ENCODE results near the gene SFMBT1.
A peak's percentile ranks its signal among the peaks of the same experiment; 100 is the strongest.
"Not testable (repeated sequence)": the region's sequence is repeated elsewhere in the genome, so short reads cannot be mapped to it uniquely, and the experiment has no call there.

Gene SFMBT1

DNA sequence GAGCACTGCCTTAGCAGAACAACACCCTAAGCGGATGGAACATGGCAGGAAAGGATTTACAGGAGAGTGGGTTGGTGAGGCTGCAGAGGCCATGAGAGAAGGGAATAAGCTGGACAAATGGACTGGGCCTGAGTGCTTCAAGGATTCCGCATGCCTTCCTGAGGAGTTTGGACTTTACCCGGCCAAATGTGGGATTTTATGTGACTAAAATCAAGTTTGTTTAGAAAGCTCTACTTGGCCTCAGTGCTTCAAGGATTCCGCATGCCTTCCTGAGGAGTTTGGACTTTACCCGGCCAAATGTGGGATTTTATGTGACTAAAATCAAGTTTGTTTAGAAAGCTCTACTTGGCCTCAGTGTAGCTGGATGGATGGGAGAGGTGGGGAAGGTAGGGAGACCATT lies 10.9 kb downstream of the SFMBT1 start:
- DNase-seq: not testable (repeated sequence)

DNA sequence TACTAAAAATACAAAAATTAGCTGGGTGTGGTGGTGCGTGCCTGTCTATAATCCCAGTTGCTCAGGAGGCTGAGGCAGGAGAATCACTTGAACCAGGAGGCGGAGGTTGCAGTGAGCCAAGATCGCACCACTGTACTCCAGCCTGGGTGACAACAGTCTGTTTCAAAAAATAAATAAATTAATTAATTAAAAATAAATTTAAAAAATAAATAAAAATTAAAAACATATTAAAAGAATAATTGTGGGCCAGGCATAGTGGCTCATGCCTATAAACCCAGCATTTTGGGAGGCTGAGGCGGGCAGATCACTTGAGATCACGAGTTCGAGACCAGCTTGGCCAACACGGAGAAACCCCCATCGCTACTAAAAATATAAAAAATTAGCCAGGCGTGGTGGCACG lies 11.5 kb downstream of the SFMBT1 start:
- not testable (repeated sequence) for DNase-seq

DNA sequence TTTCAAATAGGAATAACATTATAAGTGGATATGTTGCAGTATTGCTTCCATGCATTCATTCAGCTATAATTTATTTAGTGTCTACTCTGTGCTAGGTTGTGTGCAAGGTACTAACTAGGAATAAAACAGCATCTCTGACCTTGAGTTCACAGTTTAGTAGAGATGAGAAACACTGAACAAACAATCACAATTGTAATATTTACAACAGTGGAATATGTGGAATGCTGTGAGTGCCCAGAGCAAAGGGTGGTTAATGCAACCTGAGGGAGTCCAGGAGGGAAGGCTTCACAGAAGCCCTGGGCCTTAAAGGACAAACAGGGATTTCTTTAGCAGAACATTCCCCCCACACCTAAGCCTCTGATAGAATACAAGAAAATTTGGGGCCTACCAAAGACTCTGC lies 13.3 kb downstream of the SFMBT1 start:
- no peak for DNase-seq

DNA sequence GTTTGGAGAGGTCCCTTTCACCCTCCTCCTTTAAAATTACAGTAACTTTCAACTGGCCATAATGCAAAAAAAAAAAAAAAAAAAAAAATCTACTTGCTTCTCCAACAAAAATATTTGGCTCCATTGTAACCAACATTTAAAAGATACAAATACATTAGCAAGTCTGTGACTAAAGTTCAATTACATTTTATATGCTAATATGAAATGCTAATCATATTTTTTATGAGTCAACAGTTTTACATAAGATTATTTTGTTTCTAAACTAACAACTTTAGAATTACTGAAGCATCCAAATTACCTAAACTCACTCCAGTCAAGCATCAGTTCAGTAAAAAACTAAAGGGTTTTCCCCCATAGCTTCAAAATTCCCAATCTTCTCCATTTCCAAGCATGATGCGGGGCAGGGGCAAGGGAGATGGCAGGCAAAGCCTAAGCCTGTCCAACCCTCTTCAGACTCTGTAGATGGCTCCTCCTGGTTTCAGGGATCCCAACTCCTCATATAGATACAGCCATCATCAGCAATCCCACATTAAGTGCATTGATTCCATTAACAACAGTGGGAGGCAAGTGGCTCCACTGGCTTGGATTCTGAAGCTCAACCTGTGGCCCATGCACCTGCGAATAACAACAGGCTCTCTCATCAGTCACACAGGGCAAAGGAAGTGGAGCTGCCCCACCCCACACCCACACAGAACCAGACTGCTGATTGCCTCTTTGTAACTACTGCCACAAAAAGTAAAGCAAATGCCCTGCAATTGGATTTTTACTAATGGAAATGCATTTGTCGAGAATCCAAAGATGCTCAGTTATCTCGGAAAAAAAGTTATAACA lies 15.0 kb downstream of the SFMBT1 start:
- DNase-seq: peak in 1 of 2 donors; percentile 31

DNA sequence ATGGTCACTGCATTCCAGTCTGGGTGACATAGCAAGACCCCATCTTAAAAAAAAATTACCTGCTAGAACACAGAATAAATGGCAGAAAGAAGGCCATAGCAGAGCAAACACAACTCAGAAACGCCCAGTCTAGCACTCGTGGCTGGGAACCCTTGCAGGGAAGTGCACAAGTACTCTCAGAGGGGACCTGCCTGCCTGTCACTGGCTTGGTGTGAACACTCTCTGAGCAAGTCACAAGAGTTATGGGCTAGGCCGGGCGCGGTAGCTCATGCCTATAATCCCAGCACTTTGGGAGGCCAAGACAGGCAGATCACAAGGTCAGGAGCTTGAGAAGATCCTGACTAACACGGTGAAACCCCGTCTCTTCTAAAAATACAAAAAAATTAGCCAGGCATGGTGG lies 17.2 kb downstream of the SFMBT1 start:
- DNase-seq: no peak

DNA sequence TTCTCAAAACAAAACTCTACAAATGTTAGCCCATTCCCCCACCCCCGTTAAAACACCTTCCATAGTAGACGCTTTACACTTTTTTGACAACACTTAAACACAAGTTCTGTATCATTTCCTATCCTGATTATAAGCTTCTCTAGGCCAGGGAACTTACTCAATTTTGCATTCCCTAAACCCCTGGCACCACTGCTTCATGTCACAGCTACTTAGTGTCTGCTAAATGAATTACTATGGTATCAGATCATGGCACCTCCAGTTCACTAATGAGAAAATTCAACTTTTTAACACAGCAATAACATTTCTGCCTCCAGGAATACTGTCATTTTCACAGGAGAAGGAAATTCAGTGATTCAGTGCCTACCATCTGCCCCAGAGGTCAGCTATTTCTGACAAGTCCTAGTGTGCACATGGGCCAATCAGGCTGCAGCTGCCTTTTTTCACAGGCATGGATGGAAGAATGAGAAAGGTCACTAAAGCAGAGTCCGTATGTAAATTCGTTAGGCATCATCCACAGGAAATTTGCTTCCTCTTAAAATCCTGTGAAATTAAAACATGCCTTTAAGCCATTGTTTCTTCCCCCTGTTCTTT lies 18.5 kb downstream of the SFMBT1 start:
- no peak for DNase-seq

DNA sequence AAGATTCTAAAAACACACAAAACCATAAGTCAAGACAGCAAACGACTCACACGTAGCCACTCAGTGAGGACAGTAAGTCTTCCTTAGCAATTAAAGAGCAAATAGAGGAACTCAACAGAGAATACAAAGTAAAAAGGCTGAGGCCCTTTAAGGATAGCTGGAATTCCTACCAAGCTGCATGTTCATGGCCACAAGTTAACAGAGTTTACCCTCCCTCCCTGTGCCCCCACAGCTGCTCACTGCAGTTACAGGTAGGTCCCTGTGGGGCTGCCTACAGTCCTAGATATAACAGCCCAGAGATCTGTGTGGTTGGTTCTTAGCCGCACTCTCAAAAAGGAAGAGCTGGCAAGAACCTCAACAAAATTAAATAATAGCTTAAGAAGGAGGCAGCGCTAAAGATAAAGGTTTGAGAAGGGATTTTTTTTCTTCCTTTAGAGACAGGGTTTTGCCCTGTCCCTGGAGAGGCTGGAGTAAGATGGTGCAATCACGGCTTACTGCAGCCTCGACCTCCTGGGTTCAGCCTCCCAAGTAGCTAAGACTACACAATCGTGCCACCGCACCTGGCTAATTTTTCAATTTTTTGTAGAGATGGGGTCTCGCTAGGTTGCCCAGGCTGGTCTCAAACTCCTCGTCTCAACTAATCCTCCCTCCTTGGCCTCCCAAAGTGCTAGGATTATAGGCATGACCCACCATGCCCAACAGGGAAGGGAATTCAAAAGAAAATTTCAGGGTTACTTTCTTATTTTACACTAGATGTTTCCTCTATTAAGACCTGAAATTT lies 19.3 kb downstream of the SFMBT1 start:
- DNase-seq: no peak

DNA sequence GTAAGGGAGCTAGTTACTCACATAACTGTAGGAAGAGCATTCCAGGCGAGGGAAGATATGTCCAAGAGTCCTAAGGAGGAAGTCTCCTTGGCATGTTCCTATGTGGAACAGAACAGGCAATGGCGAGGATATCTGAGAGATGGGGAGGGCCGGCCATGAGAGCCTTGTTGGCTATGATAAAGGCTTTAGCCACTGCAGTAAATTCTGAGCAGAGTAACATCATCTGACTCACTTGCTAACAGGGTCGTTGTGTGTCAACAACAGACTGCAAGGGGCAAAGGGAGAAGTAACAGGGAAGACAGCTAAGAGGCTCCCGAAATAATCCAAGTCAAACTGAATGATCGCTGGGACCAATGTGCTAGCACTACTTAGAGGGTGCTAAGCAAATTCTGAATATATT lies 21.6 kb downstream of the SFMBT1 start:
- DNase-seq: no peak

DNA sequence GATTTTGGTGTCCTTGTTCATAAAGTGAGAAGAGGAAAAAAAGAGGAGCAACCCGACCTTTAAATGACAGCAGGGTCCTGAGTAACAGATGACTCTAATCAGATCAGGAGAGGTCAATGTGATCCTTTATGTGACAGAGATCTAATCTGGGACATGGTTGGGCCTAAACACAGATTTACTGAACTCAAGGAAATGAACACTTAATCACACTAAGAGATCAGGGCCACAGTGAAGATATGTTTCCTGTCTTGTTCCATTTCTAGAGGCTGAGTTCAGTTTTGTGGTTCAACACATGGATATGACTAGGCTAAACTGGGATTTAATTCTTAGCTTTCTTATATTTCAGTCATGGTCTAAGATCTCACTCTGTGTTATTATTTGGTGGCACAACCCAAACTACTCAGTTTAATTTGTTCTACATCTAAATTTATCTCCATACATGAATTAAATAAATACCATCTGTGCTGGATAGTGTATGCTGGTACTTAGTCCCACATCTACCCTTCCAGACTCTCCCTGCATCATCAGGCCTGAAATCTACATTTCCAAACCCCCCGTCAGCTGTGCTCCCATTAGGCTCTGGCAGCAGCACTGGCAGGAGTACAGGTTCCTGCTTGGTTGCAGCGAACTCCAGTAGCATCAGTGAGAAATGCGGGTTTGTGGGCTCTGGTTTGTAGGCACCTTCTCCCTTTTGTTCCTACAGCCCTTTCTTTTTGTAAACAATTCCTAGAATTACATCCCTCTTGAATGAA lies 22.6 kb downstream of the SFMBT1 start:
- no peak for DNase-seq

DNA sequence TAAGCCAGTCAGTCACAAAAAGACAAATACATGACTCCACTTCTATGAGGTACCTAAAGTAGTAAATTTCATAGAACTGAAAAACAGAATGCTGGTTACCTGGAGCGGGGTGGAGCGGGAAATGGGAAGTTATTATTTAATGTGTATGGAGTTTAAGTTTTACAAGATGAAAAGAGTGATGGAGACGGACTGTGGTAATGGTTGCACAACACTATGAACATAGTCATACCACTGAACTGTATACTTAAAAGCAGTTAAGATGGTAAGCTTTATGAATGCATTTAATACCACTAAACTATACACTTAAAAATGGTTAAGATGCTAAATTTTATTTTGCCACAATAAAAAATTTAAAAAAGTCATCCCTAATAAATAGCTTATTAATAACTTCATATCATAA lies 23.2 kb downstream of the SFMBT1 start:
- DNase-seq: no peak

DNA sequence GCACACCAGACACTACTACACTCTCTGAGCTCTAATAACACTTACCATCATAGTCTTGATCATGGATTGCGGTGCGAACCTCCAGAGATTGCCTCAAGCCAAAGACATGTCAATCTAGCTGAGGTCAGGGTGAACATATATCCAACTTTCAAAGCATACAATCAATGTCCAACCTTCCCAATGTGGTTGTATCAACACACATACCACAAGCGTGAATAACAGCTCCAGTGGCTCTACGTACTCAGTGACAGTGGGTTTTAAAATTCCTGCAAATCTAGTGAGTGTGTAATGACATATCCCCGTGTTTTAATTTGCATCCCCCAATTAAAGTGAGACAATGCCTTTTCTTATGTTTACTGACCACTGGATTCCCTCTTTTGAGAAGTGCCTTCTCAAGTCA lies 29.6 kb downstream of the SFMBT1 start:
- no peak for DNase-seq

DNA sequence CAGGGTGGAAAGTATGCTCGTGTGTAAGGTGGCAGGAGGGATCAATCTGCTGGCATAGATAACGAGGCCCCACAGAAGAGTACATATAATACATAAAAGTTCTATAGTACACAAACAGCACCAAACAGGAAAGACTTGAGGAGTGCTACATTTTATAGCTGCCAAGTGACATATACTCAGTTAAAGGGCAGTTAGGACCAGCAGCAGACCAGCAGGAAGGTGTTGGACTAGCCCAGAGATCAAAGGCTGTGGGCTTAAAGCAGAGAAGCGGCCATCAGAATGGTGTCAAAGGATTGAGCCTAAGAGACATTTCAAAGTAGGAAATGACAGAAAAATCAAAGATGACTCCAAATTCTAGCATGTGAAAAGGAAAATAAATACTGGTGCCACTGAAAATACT lies 34.5 kb downstream of the SFMBT1 start:
- no peak for DNase-seq

DNA sequence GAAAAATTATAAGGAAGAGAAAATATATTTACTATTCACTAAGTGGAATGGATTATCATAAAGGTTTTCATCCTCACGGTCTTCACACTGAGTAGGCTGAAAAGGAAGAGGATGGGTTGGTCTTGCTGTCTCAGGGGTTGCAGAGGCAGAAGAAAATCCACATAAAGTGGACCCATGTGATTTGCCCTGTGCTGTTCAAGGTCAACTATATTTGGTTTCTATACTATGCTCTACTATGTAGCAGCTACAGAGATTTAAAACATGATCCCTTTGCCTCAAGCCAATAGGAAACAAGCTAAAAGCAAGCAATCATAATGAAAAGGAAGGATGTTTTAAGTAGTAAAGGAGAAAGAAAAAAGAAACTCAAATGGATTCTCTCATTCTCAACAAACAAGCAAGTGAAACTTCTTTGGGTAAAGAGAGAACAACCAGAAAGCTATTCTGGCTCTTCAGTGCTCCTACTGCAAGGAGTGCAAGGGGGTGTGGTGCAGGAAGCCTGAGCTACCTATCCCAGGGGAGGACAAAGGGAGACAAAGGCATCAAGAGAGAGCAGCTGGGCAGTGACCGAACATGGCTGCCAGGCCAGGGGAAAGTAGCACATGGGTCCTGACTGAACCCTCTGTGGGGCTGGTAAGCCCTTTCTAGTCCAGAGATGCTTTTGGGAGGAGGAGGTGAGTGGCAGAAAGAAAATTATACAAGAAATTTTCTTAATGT lies 35.9 kb downstream of the SFMBT1 start:
- DNase-seq: no peak

DNA sequence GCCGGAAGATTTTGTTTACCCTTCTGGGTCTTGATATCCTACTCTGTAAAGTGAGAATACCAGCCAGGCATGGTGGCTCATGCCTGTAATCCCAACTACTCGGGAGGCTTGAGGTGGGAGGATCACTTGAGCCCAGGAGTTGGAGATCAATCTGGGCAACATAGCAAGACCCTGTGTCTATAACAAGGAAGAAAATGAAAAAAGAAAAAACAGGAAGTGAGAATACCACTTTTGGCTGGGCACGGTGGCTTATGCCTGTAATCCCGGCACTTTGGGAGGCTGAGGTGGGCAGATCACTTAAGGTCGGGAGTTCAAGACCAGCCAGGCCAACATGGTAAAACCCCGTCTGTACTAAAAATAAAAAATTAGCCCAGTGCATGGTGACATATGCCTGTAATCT lies 36.9 kb downstream of the SFMBT1 start:
- no peak for DNase-seq

DNA sequence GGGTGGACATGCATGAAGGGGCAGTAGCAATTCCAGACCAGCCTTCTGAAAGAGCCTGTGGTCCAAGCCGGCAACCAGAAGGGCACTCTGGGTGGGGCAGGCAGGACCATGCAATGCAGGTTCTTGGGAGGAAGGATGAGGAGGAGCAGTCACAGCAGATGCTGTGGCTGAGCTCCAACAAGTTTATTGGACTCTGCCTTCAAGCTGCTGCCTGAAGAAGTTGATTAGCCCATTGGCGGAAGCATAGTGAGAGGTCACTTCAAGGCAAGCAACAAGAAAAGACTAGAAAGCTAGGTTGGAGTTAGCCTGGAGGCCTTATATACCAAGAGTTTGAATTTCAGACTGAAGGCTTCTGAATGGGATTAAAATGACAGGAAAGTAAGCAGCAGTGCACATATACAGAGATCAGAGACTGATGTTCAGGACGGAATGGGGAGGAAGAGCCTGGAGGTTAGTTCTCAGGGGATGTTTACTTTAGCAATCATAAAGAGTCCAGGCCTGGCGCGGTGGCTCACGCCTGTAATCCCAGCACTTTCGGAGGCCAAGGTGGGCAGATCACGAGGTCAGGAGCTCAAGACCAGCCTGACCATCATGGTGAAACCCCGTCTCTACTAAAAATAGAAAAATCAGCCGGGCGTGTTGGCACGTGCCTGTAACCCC lies 39.9 kb downstream of the SFMBT1 start:
- no peak for DNase-seq

DNA sequence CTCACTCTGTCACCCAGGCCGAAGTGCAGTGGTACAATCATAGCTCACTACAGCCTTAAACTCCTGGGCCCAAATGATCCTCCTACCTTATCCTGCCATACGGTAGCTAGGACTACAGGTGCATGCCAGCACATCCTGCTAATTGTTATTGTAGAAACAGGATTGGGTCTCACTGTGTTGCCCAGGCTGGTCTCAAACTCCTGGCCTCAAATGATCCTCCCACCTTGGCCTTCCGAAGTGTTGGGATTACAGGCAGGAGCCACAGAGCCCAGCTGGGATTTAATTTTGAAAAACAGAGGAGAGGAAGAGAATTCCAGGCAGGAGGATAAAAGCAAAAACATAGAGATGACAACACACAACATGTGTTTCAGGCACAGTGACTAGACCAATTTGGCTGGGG lies 40.5 kb downstream of the SFMBT1 start:
- no peak for DNase-seq

DNA sequence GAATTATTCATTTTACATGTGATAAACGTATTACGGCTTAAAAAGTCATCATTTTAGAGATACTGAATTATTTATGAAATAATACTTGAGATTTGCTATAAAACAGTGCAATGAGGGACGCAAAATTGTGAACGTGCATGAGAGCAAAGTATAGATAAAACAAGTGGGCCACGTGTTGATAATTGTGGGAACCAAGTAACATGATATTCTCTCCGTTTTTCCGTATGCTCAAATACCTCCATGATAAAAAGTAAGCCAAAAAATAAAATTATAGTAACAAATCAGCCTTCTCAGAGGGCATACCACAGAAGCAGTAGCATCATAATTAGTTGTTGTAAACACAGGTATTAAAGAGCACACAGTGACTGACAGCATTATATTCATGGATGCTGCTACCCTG lies 42.6 kb downstream of the SFMBT1 start:
- DNase-seq: no peak

DNA sequence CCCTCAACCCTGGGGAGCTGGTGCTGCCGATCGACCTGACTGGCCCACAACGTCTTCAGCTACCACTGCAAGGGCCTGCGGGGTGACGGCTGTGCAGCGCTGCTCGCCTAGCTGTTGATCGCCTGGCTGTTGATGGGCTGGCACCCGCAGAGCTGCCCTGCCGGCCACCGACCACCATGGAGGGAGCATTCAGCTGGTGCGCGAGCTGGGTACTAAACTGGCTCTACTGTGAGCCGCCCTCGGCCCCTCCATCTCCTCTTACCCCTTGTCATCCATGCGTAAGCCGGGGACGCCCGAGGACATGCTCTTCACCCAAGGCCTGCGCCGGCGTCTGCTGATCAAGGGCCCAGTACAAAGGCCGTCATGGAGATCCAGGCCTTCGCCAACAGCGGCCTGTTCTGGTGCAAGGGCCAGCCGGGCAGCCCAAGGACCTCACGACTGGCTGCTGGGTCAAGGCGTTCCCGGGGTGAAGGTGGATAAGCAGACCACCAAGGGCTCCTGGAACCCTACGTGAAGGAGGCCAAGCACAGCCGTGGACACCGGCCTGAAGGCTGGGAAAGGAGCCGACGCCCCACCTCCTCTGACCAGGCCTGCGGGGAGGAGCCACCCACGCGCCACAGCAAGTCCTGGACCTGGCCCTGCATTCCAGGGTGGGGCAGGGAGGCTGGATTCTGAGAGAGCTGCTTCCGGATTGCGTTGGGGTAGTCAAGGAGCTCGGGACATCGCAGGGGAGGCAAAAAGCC lies 46.9 kb downstream of the SFMBT1 start:
- DNase-seq: no peak

DNA sequence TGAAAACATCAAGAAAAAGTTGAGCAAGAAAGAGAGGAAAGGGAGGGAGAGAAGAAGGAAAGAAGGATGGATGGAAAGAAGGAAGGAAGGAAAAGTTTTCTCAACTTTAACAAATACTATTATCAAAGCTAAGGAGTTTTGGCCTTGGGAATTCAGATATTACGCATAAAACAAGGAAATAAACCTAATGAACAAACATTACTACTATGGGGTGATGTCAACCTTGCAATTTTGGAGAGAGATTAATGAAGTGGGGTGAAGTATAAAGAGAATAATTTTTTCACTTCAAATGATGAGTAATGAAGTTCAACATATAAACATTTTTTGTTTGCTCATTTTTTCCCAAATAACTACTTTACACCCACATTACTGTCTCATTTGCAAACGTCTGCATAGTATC lies 55.2 kb downstream of the SFMBT1 start:
- no peak for DNase-seq

DNA sequence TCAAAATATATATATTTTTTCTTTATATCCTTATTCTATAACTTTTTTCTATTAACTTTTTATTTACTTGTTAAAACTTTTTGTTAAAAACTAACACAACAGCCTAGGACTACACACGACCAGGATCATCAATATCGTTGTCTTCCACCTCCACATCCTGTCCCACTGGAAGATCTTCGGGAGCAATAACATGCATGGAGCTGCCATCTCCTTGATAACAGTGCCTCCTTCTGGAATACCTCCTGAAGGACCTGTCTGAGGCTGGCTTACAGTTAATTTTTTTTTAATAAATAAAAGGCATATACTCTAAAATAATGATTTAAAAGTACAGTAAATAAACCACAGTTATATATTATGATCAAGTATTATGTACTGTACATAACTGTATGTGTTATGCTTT lies 58.9 kb downstream of the SFMBT1 start:
- DNase-seq: no peak

DNA sequence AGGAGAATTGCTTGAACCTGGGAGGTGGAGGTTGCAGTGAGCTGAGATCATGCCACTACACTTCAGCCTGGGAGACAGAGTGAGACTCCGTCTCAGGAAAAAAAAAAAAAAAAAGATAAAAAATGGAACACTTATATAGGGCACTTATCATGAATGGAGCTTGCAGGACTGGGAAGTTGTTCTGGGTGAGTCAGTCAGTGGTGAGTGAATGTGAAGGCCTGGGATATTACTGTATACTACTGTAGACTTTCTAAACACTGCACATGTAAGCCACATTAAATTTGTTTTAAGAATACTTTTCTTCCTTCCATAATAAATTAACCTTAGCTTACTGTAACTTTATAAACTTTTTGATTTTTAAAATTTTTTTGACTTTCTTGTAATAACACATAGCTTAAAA lies 59.8 kb downstream of the SFMBT1 start:
- no peak for DNase-seq
